Mucosa of descending colon (tissue), 3 donors: ENCODE results near the gene SCCPDH. TPM values are rescaled to one million over a fixed set of nuclear protein-coding genes. Genes with fewer than 3 reads are reported as not detected.
"Not testable (repeated sequence)": the region's sequence is repeated elsewhere in the genome, so short reads cannot be mapped to it uniquely, and the experiment has no call there.

ENCODE experiments used
- ATAC-seq: fragments of 200-7000 bp; cut with Tn5 transposase; one replicate; pipeline ENCODE4 v1.9.1; 2020; ENCODE audit warnings: mild to moderate bottlenecking, moderate library complexity
- DNase-seq, 3 donors: peaks; one replicate each; pipeline ENCODE4 v3.0.0-alpha.2; 2020
- H3K36me3 ChIP-seq: fragments of 200-600 bp; one replicate; pipeline ENCODE4 v1.8.0; 2021; ENCODE audit warnings: low read depth, mild to moderate bottlenecking
- H3K4me1 ChIP-seq: fragments of 200-600 bp; one replicate; pipeline ENCODE4 v1.8.0; 2021; ENCODE audit warnings: low read depth, mild to moderate bottlenecking
- H3K4me3 ChIP-seq: fragments of 200-600 bp; one replicate; pipeline ENCODE4 v1.8.0; 2021; ENCODE audit warnings: mild to moderate bottlenecking
- H3K9me3 ChIP-seq: fragments of 200-600 bp; one replicate; pipeline ENCODE4 v1.8.0; 2021; ENCODE audit warnings: mild to moderate bottlenecking
- CTCF ChIP-seq: fragments of 200-600 bp; IDR thresholded peaks from one replicate; pipeline ENCODE4 v1.8.0; 2022; ENCODE audit warnings: antibody characterized with exemption, mild to moderate bottlenecking
- intact Hi-C, 2 donors: fragments of 100-400 bp; cut with DNase I in 1 of 2; cut with micrococcal nuclease in 1 of 2; formaldehyde crosslinking; loops; one replicate each; pipeline versions ENCODE4 v1.11.0 to v1.11.1; 2022; cut with DNase I, micrococcal nuclease
- total RNA-seq, 3 donors: library from RNA; stranded (reverse); fragmentation: NEBNext Ultra II Directional in 2 of 3; extraction: Animal tissue kit (Norgen Biotek cat#: 25700) in 2 of 3; gene quantifications; one replicate each; pipeline versions ENCODE4 v1.2.1 to v1.2.4, GENCODE V29; 2021 to 2023
- donor health status: DM: no; HTN: no; CAD: no; lungs with moderate emphysema.
- donor health status: DM: no; HTN: no; CAD: no.
- donor health status: DM: no; HTN: yes; CAD: no.

The SCCPDH gene
- total RNA-seq, 3 donors from 2014 or later = 15.5 to 31.5 (median 27.5) TPM

GRCh38 chr1:246811985-246812384 lies 87.8 kb downstream of the SCCPDH start:
- ATAC-seq (no peak), DNase-seq (no peak)
- TF ChIP-seq CTCF = no peak
- Histone ChIP-seq H3K4me1 (no peaks in the 10 kb centered on the region), H3K9me3 (no peaks in the 10 kb centered on the region), H3K4me3 (no peak overlapping the region), H3K36me3 (no peaks in the 10 kb centered on the region)
- intact Hi-C loops = no loop called here

- H3K4me1 ChIP-seq, H3K36me3 ChIP-seq, DNase-seq, H3K4me3 ChIP-seq, H3K9me3 ChIP-seq, intact Hi-C loops, ATAC-seq: not testable (repeated sequence)
Measured at GRCh38 chr1:246813325-246813724, 89.1 kb downstream of the SCCPDH start.

GRCh38 chr1:246814890-246815289 lies 90.7 kb downstream of the SCCPDH start:
- no peaks in the 10 kb centered on the region for H3K4me1 ChIP-seq
- DNase-seq (no peak), ATAC-seq (no peak)
- intact Hi-C loops = no loop called here
- no peak for TF ChIP-seq CTCF
- no peaks in the 10 kb centered on the region for H3K36me3 ChIP-seq
- no peaks in the 10 kb centered on the region for H3K9me3 ChIP-seq
- H3K4me3 ChIP-seq = no peak overlapping the region

GRCh38 chr1:246815693-246816270 lies 91.6 kb downstream of the SCCPDH start:
- TF ChIP-seq CTCF = no peak
- Histone ChIP-seq H3K4me1 (no peaks in the 10 kb centered on the region), H3K4me3 (no peak overlapping the region), H3K9me3 (no peaks in the 10 kb centered on the region), H3K36me3 (no peaks in the 10 kb centered on the region)
- intact Hi-C loops = no loop called here
- no peak for DNase-seq
- no peak for ATAC-seq

Other genes starting within 250 kb of the SCCPDH start
- gene SMYD3, start 217.1 kb upstream of the SCCPDH start, total RNA-seq = 10 to 100 TPM; 16.3 to 18.0 (median 16.4) TPM
- 10 to 100 TPM; 10.3 to 12.9 (median 10.5) TPM for gene TFB2M, start 158.1 kb upstream of the SCCPDH start, total RNA-seq
- 10 to 100 TPM; 31.6 to 47.7 (median 44.6) TPM for gene CNST, start 158.0 kb upstream of the SCCPDH start, total RNA-seq
- 10 to 100 TPM; 25.5 to 41.6 (median 27.6) TPM for gene AHCTF1, start 207.5 kb downstream of the SCCPDH start, total RNA-seq